A673 (cell line): ENCODE data around the gene DNAJB6. TPM values are rescaled to one million over a fixed set of nuclear protein-coding genes. Genes with fewer than 3 reads are reported as not detected.

Source experiments
- Bru-seq: library from RNA; stranded (reverse); fragments of 400-500 nt; gene quantifications from one replicate; lab custom pipeline; 2021; lab: Mats Ljungman, UMichigan
- BruChase-seq, 2 experiments: library from RNA; stranded (reverse); fragments of 400-500 nt; gene quantifications; one replicate each; lab custom pipeline; 2021; lab: Mats Ljungman, UMichigan
- BruUV-seq: library from RNA; stranded (reverse); fragments of 400-500 nt; replicated peaks from 2 replicates; lab custom pipeline; 2021; lab: Mats Ljungman, UMichigan
- CTCF ChIA-PET: fragments of 300-600 bp; sonication (Branson Sonifier 250); formaldehyde crosslinking; loops from one replicate; lab custom pipeline; 2022; ENCODE audit warnings: antibody characterized with exemption; lab: Charles Lee
- POLR2A ChIA-PET: fragments of 300-600 bp; sonication (Branson Sonifier 250); formaldehyde crosslinking; loops from one replicate; lab custom pipeline; 2022; ENCODE audit warnings: antibody characterized with exemption; ENCODE audit not compliant: low non-redundant PET; lab: Charles Lee
- DNase-seq: peaks from one replicate; pipeline ENCODE4 v3.0.0-alpha.2; 2015; ENCODE audit warnings: low spot score
- H3K27ac ChIP-seq: fragments of 200-600 bp; sonication (generic); 2 replicates; pipeline ENCODE4 v1.5.1; 2016; ENCODE audit warnings: mixed run types, low read depth, mild to moderate bottlenecking, mixed read lengths, antibody characterized with exemption, low read length; ENCODE audit not compliant: poor library complexity, severe bottlenecking
- H3K27me3 ChIP-seq: fragments of 200-600 bp; sonication (generic); replicated peaks from 2 replicates; pipeline ENCODE4 v1.6.1; 2017; ENCODE audit warnings: mixed run types, low read depth, mild to moderate bottlenecking, mixed read lengths, antibody characterized with exemption, low read length; ENCODE audit not compliant: insufficient read depth, poor library complexity
- H3K36me3 ChIP-seq: fragments of 200-600 bp; sonication (generic); 2 replicates; pipeline ENCODE4 v1.6.1; 2016; ENCODE audit warnings: mixed run types, mild to moderate bottlenecking, mixed read lengths, antibody characterized with exemption, low read length; ENCODE audit not compliant: insufficient read depth, poor library complexity, severe bottlenecking
- H3K4me1 ChIP-seq: fragments of 200-600 bp; sonication (generic); 2 replicates; pipeline ENCODE4 v1.6.1; 2017; ENCODE audit warnings: mixed run types, mild to moderate bottlenecking, mixed read lengths, antibody characterized with exemption, low read length; ENCODE audit not compliant: insufficient read depth, poor library complexity, severe bottlenecking
- H3K4me3 ChIP-seq: fragments of 200-600 bp; sonication (generic); 2 replicates; pipeline ENCODE4 v1.5.1; 2016; ENCODE audit warnings: low read depth, mixed run types, mild to moderate bottlenecking, mixed read lengths, low read length; ENCODE audit not compliant: poor library complexity, severe bottlenecking
- H3K9me3 ChIP-seq: fragments of 200-600 bp; sonication (generic); 2 replicates; pipeline ENCODE4 v1.6.1; 2016; ENCODE audit warnings: mixed run types, low read depth, mild to moderate bottlenecking, mixed read lengths, antibody characterized with exemption, low read length; ENCODE audit not compliant: poor library complexity, severe bottlenecking
- EZH2 ChIP-seq: fragments of 200-600 bp; sonication (generic); IDR thresholded peaks from 2 replicates; pipeline ENCODE4 v1.6.1; 2017; ENCODE audit warnings: borderline replicate concordance, low read depth, mild to moderate bottlenecking, mixed read lengths, antibody characterized with exemption, low read length; ENCODE audit not compliant: poor library complexity, severe bottlenecking
- intact Hi-C: fragments of 100-400 bp; cut with micrococcal nuclease; formaldehyde crosslinking; loops from one replicate; pipeline ENCODE4 v1.10.0; 2022; ENCODE audit not compliant: unreplicated experiment
- long read RNA-seq: library from polyadenylated mRNA; stranded (forward); transcript quantifications from one replicate; pipeline ENCODE4 v2.0.0, GENCODE V29; 2022
- total RNA-seq: library from RNA; stranded (reverse); gene quantifications from 2 replicates; pipeline ENCODE4 v1.2.3, GENCODE V29; 2021
- TF ChIP-seq, protein P1 (sequence below): fragments of 300-800, 200-600 bp; sonication (generic); conservative IDR thresholded peaks from 2 replicates; pipeline ENCODE4 v1.5.1; 2017; ENCODE audit warnings: low read depth, mild to moderate bottlenecking, antibody characterized with exemption, low read length, moderate library complexity, mixed read lengths

Gene DNAJB6
- total RNA-seq (133 and 146 TPM in 2 replicates), Bru-seq, nascent RNA (percentile 90 among the genes with signal in this experiment), BruChase-seq, experiment 1, labeled RNA remaining after a 2-hour chase (percentile 89 among the genes with signal in this experiment), BruChase-seq, experiment 2, labeled RNA remaining after a 6-hour chase (percentile 91 among the genes with signal in this experiment)
- long read RNA-seq, transcript DNAJB6-209 (7 exons, 1,159 nt): minor isoform, 6 of 561 reads
- long read RNA-seq, transcript DNAJB6-204 (8 exons, 1,609 nt): minor isoform, 204 of 561 reads
- long read RNA-seq, transcript DNAJB6-201 (10 exons, 2,527 nt): major isoform, 272 of 561 reads
- long read RNA-seq, partial matches to known transcripts: 17 of 561 reads
- long read RNA-seq, other reads (novel, unspliced or antisense): 62 of 561 reads

- TF ChIP-seq EZH2: no peak
- TF ChIP-seq, protein P1, sequence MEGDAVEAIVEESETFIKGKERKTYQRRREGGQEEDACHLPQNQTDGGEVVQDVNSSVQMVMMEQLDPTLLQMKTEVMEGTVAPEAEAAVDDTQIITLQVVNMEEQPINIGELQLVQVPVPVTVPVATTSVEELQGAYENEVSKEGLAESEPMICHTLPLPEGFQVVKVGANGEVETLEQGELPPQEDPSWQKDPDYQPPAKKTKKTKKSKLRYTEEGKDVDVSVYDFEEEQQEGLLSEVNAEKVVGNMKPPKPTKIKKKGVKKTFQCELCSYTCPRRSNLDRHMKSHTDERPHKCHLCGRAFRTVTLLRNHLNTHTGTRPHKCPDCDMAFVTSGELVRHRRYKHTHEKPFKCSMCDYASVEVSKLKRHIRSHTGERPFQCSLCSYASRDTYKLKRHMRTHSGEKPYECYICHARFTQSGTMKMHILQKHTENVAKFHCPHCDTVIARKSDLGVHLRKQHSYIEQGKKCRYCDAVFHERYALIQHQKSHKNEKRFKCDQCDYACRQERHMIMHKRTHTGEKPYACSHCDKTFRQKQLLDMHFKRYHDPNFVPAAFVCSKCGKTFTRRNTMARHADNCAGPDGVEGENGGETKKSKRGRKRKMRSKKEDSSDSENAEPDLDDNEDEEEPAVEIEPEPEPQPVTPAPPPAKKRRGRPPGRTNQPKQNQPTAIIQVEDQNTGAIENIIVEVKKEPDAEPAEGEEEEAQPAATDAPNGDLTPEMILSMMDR: no peak
- Histone ChIP-seq H3K4me3 (peak within 1 kb of the TSS; percentile 63), H3K36me3 (no peaks in the 10 kb centered on the region), H3K9me3 (no peaks in the 10 kb centered on the region), H3K27me3 (no peaks in the 10 kb centered on the region), H3K27ac (peak within 1 kb of the TSS; percentile 90), H3K4me1 (peaks cover 7% of the 10 kb centered on the region)
- no TSS peak for BruUV-seq
- CTCF ChIA-PET: no interaction called here
- POLR2A ChIA-PET: no interaction called here
- peak; percentile 95 for DNase-seq
- intact Hi-C loops: no loop called here
Measured at GRCh38 chr7:157336383-157337315, at the start of gene DNAJB6. Gene DNAJB6 (plus strand): TSS chr7:157337004. CDS start chr7:157358573, 21,569 bp downstream.

GRCh38 chr7:157291404-157292080 lies 45.3 kb upstream of the DNAJB6 start:
- no peak for TF ChIP-seq EZH2
- TF ChIP-seq, protein P1: no peak
- H3K4me3 ChIP-seq: no peak overlapping the region
- BruUV-seq: no TSS peak
- H3K4me1 ChIP-seq: peaks cover 3% of the 10 kb centered on the region
- no peaks in the 10 kb centered on the region for H3K27me3 ChIP-seq
- no peak for DNase-seq
- H3K9me3 ChIP-seq: no peaks in the 10 kb centered on the region
- H3K36me3 ChIP-seq: no peaks in the 10 kb centered on the region
- CTCF ChIA-PET: no interaction called here
- intact Hi-C loops: no loop called here
- no peak overlapping the region for H3K27ac ChIP-seq
- POLR2A ChIA-PET: no interaction called here

GRCh38 chr7:157292258-157292657 lies 44.5 kb upstream of the DNAJB6 start:
- H3K4me1 ChIP-seq: peaks cover 10% of the 10 kb centered on the region
- no peak for DNase-seq
- no peaks in the 10 kb centered on the region for H3K9me3 ChIP-seq
- no TSS peak for BruUV-seq
- H3K4me3 ChIP-seq: no peak overlapping the region
- no peaks in the 10 kb centered on the region for H3K27me3 ChIP-seq
- no peak overlapping the region for H3K27ac ChIP-seq
- POLR2A ChIA-PET: no interaction called here
- no peak for TF ChIP-seq EZH2
- TF ChIP-seq, protein P1: no peak
- intact Hi-C loops: no loop called here
- H3K36me3 ChIP-seq: no peaks in the 10 kb centered on the region
- CTCF ChIA-PET: no interaction called here
